ENCODE measurements around the gene LLGL2.

Gene LLGL2

DNA sequence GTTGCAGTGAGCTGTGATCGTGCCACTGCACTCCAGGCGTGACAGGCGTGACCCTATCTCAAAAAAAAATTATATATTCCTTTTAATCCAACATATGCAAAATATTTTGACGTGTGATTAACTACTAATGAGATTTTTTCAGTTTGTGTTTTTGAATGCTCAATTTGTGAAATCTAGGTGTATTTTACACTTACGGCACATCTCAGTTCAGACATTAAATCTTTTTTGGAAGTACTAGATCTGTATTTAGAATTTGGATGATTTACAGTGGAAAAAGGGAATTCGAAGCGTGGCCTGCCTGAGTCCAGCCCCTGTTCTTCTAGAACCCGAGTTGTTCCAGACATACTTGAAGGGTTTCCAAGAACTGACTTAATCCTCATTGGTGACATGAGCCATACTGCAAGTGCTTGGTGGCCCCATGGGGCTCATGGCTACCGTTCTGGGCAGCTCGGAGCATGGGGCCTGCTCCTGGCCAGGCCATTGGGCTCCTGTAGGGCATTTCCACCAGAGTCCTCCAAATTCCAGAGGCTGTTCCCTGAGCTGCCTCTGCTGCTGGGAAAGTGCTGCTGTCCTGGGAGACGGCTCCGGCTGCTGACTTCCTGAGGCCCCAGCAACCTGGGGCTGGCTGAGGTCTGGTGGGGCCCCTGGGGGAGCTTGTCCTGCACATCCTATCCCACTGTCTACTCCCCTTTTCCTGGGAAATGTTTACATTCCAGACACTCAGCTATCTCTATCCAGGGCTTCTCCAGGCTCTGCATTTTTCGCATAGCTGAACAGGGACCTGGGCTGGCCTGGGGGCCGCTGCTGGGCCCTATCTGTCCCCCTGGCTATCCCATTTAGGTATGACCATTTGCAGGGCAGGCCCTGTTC, 27.2 kb downstream of the LLGL2 start:
- no peak for DNase-seq (ENCODE audit: low read depth)

DNA sequence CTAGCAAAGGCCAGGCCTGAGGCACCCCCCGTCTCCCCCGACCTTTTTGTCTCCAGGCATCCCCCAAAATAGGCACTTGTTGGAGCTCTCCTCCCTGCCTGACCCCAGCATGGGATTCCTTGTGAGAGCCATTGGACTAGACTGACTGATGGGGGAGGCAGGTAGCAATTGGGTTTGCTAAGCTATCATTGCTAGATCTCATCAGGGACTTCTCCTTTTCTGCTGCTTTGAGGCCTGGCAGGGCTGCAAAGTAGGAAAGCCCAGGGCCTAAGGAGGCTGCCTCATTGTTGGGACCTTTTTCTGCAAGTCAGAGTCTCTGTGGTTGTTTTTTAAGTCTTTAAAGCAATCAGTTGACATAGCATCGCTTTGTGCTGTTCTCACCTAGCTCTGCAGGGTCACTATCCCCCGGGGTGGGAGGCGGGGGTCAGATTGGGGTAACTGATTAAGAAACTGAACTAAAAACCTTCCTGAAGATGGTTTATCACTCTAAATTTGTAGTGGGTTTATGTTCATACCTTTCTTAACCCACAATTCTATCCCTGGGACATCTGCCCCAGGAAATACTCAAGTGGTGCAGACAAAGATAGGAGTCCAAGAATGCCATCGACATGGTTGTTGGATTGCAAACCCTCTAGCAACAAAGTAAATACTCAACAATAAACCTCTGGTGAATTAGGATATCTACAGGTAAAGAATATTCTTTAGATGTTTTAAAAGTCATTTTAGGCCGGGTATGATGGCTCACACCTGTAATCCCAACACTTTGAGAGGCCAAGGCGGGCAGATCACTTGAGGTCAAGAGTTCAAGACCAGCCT, 28.0 kb downstream of the LLGL2 start:
- no peak for DNase-seq (ENCODE audit: low read depth)

DNA sequence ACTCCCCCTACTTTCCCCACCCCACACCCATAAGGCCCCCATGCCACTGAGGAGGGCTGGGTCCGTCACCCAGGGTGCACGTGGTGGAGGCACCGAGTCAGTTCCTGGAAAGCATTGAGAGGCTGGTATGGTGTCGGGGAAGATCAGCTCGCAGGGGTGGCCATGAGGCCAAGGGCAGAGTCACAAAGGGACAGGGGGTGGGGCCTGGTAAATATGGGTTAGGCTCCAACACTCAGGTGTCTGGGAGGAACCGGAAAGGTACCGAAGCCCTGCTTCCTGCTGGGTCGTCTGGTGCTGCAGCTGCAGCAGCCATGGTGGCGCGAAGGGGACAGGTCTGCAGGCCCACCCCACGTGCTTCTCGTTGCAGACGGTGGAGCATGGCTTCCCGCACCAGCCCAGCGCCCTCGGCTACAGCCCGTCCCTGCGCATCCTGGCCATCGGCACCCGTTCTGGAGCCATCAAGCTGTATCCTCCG, 30.2 kb downstream of the LLGL2 start:
- no peak for DNase-seq (ENCODE audit: low read depth)

DNA sequence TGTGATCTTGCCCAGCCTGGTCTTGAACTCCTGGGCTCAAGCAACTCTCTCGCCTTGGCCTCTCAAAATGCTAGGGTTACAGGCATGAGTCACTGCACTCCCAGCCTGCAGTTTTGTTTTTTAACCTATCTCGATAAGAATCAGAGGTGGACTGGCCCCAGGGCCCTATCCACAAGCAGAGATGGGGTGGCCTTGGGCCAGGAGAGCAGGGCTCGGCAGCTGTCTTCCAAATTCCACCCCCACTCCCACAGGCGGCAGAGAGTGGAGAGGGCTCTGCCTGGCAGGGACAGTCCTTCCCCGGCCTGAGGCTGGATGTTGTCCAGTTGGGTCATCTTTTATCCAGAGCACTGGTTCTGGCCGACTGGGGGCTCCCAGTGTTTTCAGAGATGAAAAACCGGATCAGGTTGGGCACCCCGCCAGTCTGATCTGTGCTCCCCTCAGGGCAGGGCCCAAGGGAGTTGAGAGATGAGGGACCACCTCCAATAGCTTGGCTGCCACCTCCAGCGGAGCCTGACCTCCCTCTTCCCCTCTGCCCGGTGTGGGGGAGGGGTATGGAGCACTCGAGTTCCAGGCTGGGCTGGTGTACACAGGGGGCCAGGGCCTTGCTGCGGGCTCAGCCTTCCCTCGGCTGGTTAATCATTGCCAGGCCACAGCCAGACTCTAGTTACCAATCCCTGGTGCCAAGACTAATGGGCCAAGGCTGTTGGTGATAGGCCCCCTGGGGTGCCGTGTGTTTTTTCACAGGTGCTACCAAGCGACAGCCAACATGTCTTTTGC, 31.8 kb downstream of the LLGL2 start:
- no peak for DNase-seq (ENCODE audit: low read depth)

DNA sequence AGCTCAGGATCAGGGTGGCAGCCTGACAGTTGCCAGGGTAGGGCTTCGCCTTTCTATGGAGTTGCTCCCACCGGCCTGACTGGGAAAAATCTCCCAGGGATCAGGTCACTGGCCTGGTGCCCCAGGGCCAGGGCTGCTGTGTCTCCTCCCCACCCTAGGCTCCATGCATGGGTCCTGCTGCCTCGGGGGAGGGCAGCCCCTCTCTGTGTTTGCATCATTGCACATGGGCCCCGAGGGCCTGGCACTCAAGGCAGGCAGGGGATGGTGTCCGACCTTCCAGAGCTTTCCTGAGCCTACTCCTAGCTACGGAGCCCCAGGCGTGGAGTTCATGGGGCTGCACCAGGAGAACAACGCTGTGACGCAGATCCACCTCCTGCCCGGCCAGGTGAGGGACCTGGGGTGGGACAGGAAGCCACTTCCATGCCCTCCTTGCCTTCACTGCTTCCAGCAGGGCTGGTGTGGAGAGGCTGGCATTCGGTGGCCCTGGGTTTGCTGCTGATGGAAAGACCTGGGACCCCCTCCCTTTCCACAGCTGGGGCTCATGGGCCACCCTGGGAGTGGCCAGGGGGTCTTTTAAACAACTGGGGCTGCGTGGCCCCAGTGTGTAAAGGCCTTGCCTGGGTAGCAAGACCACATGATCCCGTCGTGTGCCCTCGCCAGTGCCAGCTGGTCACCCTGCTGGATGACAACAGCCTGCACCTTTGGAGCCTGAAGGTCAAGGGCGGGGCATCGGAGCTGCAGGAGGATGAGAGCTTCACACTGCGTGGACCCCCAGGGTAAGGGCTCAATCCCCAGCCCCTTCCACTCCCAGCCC, 32.6 kb downstream of the LLGL2 start:
- no peak for DNase-seq (ENCODE audit: low read depth)

DNA sequence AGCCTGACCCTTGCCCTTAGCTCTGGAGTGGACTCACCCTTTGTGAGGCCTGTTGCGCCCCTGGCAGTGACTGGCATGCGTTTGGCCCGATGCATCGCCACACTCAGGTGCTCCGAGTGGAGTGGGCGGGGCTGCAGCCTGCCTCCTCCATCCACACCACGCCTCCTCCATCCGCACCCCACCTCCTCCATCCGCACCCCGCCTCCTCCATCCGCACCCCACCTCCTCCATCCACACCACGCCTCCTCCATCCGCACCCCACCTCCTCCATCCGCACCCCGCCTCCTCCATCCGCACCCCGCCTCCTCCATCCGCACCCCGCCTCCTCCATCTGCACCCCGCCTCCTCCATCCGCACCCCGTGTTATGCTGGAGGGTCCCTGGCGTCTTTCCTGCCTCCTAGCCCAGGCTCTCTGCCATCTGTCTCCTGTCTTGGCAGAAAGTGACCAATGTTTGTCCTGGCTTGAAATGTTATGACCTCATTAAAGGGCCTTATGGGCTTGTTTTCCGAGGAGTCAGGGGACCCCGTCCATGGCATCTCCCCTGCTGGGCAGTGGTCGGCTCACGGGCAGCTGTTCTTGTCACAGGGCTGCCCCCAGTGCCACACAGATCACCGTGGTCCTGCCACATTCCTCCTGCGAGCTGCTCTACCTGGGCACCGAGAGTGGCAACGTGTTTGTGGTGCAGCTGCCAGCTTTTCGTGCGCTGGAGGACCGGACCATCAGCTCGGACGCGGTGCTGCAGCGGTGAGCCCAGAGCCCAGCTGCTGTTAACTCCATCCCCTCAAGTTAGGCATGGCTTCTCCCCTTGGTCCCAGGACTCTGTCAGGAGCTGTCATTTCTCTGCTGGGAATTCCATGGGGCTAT, 33.4 kb downstream of the LLGL2 start:
- no peak for DNase-seq (ENCODE audit: low read depth)

DNA sequence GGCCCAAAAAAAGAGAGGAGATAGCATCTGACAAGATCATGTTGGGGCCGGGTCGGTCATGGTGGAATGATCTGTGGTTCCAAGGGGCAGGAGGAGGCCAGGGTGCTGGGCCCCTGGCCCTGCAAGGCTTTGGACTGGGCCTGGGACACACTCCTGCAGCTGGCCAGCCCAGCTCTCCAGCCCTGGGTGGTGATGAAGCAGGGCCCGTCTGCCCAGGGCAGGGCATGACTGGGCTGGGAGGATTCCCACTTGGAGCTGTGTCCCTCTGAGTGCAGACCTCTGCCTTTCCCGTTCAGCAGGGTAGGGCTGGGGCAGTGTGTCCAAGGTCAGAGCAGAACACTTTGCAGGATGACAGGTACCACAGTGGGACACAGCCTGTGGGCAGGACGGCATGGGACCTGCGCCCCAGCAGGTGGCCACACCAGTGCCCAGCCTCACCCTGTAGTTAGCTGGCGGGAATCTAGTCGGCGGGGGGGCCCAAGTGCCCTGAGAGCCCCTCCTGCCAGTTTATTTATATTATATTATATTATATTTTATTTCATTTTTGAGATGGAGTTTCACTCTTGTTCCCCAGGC, 34.5 kb downstream of the LLGL2 start:
- DNase-seq (ENCODE audit: low read depth) = no peak

DNA sequence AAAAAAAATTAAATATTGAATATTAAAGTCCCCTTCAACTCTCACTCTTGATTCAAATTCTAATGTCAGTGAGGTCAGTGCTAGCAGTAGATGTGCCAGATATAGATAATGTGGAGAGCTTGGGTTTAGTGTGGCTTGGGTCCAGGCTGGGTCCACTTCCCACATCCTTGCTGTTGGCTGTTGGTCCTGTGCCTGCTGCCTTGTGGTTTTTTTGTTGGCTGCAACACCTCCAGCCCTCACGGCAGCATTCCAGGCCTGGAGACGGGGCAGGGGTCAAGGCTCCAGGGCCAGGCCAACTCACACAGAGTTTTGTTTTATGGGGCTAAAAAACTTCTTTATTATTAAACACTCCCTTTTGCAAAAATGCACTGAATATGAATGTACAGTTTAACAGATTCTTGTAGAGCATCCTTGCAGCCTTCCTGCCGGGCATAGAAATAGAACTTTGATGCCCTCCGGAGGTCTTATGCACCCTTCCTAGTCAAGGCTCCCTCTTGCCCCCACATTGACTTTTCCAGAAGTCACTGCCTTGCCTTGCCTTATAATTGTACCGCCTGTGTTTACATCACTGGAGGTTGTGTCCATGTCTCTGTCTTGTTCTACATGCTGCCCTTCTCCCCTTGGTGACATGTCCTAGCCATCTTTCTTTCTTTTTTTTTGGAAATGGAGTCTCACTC, 36.6 kb downstream of the LLGL2 start:
- DNase-seq (ENCODE audit: low read depth) = no peak

DNA sequence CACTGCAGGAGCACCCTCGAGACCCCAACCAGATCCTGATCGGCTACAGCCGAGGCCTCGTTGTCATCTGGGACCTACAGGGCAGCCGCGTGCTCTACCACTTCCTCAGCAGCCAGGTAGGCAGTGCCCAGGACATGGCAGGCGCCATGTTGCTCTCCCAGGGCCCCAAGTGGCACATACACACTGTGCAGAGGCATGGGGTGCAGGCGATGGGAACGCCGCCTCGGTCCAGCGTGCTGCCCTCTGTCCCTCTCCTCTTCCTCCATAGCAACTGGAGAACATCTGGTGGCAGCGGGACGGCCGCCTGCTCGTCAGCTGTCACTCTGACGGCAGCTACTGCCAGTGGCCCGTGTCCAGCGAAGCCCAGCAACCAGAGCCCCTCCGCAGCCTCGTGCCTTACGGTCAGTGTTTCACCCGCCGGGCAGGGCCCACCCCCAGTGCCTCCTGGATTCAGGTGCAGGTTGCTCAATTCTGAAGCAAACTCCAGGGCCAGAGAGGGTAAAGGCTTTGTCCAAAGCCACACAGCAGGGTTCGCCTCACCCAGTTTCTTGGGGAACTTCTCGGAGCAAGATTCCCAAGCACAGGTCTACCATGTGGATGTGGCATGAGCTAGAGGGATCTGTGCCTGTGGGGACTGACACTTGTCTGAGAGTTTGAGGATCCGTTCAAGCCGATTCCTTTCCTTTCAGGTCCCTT, 37.7 kb downstream of the LLGL2 start:
- DNase-seq (ENCODE audit: low read depth) = no peak

DNA sequence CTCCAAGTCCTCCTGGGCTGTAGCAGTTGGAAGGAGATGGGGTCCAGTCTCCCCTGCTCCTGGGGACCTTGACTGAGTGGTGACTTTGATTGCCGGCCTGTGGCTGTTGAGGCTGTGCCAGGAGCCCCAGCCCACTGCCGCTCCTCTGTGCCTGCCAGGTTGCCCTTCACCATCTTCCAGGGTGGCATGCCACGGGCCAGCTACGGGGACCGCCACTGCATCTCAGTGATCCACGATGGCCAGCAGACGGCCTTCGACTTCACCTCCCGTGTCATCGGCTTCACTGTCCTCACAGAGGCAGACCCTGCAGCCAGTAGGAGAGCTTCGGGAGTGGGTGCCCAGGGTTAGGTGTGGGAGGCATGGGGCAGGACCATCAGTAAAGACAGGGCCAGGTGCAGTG, 38.7 kb downstream of the LLGL2 start:
- DNase-seq (ENCODE audit: low read depth) = no peak

DNA sequence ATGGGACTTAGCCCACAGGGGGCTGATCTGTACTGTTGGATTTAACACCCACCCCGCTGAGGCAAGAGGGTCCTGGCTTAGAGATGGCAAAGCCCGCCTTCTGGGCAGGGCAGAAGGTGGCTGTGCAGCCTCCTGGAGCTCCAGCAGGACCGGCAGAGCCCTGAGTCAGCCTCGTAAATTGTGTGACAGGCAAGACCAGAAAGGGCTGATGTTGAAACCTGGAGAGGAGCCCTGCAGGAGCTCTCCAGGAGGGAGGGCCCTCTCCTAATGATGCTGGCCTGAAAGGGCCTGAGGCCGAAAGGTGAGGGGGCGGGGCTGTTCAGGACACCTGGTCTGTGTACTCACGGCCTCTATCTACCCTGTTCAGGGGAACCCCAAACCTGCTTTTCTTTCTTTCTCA, 39.6 kb downstream of the LLGL2 start:
- DNase-seq (ENCODE audit: low read depth) = no peak

DNA sequence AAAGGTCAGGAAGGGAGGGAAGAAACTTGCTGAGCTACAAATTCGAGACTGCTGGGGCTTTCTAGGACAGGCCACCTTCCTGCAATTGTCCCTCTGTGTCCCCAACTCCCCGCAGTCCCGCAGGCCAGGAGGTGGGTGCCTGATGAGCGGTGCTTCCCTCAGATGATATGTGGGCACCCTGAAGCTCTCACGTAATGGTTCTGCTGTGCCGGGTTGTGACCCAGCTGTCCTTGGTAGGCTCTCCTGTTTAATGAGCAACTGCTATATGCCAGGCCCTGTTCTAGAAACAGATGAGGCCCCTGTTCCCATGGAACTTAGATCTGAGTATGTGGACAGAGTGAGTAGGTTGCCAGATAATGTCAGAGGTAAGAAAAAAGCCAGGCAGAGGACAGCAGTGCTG, 40.1 kb downstream of the LLGL2 start:
- DNase-seq (ENCODE audit: low read depth) = no peak

DNA sequence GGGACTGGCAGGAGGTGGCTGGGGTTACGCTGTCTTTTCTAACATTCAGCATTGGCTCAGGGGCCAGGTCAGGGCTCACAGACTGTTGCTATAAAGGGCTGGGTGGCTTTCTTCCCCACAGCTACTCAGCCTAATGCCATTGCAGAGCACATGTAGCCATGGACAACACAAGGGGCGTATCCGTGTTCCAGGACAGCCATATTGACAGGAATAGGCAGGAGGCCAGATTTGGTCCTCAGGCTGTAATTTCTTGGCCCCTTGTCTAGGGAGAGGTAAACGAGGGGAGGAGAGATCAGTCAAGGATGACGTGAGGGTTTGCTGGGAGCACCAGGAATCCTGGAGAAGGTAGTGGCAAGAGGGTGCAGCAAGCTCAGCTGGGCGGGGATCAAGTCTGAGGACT, 40.9 kb downstream of the LLGL2 start:
- no peak for DNase-seq (ENCODE audit: low read depth)

DNA sequence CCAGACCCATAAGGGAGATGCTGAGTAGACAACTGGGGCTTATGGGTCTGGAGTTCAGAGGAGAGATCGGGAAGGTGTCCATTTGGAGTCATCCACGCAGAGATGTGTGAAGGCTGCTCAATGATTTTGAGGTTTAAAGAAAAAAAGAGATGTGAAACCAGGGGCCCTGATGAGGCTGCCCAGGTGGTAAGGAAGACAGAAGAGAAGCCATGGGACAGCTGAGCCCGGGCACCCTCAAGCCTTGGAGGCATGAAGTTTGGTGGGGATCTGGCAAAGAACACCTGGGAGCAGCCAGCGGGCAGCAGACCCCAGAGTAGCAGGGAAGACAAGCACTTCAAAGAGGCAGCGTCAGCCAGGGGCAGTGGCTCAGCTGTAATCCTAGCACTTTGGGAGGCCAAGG, 41.3 kb downstream of the LLGL2 start:
- no peak for DNase-seq (ENCODE audit: low read depth)

DNA sequence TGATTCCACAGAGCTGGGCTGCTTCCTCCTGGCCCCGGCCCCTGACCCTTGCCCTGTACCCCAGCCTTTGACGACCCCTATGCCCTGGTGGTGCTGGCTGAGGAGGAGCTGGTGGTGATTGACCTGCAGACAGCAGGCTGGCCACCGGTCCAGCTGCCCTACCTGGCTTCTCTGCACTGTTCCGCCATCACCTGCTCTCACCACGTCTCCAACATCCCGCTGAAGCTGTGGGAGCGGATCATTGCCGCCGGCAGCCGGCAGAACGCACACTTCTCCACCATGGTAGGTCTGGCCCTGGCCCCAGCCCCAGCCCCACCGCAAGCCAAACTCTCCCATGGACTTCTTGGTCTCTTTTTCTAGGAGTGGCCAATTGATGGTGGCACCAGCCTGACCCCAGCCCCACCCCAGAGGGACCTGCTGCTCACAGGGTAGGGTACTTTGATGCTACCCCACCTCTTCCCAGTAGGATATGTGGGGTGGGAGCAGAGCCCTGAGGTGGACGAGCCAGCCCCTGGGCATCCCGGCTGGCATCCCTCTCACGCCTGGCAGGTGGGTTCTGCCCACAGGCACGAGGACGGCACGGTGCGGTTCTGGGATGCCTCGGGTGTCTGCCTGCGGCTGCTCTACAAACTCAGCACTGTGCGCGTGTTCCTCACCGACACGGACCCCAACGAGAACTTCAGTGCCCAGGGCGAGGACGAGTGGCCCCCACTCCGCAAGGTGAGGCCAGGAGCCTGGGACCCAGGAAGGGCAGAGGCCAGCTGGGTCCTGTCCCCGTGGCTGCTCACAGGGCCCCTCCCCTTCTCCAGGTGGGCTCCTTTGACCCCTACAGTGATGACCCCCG, 43.1 kb downstream of the LLGL2 start:
- DNase-seq (ENCODE audit: low read depth) = no peak

DNA sequence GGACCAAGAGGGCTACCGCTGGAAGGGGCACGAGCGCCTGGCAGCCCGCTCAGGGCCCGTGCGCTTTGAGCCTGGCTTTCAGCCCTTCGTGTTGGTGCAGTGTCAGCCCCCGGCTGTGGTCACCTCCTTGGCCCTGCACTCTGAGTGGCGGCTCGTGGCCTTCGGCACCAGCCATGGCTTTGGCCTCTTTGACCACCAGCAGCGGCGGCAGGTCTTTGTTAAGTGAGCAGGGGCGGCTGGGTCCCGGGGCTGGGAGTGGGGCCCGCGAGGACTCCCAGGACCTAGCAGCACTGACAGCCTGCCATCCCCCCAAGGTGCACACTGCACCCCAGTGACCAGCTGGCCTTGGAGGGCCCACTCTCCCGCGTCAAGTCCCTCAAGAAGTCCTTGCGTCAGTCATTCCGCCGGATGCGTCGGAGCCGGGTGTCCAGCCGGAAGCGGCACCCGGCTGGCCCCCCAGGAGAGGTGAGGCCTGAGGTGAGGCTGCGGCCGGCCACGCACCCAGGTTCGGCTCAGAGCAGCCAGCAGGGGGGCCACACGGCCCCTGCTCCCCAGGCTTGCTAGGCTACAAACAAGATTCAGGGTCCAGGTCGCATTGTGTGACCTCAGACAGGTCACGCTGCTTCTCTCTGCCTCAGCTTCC, 44.7 kb downstream of the LLGL2 start:
- DNase-seq (ENCODE audit: low read depth) = no peak

DNA sequence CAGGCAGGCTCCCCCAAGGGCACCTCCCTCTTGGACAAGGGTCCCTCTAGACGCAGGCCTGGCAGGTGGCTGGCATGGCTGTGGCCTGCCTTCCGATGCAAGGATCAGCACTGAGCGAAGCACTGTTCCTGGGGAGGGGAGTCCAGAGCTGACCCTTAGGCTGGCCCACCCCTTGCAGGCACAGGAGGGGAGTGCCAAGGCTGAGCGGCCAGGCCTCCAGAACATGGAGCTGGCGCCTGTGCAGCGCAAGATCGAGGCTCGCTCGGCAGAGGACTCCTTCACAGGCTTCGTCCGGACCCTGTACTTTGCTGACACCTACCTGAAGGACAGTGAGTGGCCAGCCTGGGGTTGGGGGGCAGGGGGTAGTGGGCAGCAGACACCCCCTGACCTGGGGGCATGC, 45.3 kb downstream of the LLGL2 start:
- no peak for DNase-seq (ENCODE audit: low read depth)
